Activated CD4-positive, CD25-positive, alpha-beta regulatory T cell treated with anti-CD3 and anti-CD28 coated beads, Interleukin-2, amount 50 U/mL, for 24 hours (primary cell): ENCODE measurements around the gene AGPAT3.

ENCODE experiments used
- ATAC-seq, 2 donors: fragments of 150-1000 bp; cut with Tn5 transposase; one replicate each; pipeline ENCODE4 v1.10.0; 2021; ENCODE audit warnings: mild to moderate bottlenecking in 1 of 2, moderate library complexity in 1 of 2

The AGPAT3 gene

DNA sequence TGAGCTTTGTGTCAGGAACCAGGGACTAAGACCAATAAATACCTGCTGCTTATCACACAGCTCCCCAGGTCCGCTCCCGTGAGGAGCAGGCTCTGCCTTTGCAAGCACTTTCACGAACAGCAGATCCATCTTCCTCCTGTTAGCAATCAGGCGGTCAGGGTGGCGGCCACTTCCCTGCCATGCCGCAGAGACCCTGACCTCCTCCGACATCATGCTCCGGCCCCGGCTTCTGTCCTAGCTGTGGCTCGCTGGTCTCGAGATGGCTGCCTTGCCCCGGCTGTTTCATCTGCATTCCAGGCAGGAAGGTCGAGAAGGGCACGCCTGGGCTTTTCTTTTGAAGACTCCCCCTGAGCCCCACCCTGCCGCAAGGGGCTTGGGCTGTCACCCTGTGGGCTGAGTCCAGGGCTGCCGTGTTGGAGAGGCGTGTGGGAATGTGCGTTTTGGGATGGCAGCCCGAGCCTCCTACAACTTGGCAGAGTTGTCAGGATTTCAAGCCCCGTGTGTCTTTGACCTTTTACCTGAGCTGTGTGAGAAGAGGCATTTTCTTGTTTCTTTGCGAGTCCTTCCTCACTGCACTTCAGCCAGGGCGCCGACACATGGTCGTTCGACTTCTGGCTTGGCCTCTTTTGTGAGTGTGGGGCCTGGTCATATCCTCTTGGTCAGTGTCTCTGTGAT is 59.5 kb downstream of the AGPAT3 start:
- no peak for ATAC-seq

DNA sequence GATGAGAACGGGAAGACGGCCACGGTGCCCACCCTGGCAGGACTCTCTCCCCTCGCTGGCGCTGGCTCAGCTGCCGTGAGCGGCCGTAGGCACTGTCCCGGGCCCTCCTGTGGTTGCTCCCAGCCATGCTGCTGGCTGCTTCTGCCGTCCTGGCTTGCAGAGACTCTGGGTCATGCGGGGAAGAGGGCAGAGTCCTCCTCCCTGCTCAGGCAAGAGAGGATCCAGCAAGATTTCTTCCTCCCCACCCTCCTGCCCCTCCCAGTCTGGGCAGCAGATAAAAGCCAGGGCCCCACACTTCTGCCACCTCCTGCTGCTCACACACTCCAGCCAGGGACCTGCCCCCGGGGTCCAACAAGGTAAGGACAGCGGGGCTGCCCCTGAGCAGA is 60.1 kb downstream of the AGPAT3 start:
- no peak for ATAC-seq

DNA sequence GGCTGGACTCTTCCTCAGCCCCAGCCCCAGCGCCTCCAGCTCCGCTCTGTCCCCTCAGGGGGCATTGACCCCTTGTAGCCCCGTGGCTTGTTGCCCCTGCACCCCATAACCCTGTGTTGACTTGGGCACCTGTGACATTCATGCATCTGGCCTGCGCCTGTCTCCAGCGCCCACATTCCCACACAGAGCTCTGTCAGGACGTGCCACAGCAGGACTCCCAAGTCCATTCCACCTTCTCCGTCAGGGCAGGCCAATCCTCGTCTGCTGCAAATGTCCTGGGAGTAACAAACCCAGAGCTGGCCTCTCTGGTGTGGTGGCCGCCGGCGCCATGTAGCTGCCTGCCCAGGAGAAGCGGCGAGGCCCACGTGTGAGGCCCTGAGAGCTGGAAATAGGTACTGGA is 60.6 kb downstream of the AGPAT3 start:
- ATAC-seq, result no peak

- no peak for ATAC-seq
Observed at GRCh38 chr21:43926196-43926595, 61.2 kb downstream of the AGPAT3 start.

GRCh38 chr21:43927591-43928221 is 62.7 kb downstream of the AGPAT3 start:
- no peak for ATAC-seq

DNA sequence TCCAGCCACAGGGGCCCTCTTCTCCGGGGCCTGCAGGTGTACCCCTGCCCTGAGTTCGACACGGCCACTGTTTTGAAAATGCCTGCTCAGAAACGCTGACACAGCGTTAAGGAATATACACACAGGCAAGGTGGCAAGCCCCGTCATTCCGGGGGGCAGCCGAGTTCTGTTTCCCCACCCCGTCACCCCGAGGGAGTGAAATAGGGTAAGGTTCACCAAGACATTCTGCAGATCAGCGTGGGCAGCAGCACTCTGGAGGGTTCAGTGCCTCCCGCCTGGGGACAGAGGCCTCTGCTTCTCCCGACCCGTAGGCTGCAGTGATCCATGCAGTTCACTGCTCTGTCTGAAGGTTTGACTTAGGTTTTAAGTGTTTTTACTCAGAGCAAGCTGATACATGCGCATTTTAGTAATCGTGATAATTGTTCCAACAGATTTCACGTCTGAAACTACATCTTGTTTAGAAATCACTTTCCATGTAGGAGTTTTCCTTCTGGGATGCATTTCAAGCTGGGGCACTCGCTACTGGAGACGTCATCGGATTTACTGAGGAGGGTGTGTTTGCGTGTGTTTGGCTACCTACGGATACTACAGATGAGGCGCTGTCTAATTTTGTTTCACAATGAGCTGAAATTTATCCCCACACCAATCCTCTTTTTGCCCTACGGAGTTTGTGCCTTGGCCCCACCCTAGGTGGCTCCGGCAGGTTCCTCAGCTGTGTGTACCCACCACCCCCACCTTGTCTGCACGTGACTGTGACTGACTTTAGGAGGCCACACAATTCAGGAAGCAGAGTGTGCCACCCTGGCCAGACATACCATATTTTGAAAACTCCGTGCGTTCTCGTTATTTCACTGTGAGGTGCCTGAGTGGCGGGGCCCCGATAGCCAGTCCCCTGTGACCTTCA is 63.5 kb downstream of the AGPAT3 start:
- ATAC-seq, result no peak

DNA sequence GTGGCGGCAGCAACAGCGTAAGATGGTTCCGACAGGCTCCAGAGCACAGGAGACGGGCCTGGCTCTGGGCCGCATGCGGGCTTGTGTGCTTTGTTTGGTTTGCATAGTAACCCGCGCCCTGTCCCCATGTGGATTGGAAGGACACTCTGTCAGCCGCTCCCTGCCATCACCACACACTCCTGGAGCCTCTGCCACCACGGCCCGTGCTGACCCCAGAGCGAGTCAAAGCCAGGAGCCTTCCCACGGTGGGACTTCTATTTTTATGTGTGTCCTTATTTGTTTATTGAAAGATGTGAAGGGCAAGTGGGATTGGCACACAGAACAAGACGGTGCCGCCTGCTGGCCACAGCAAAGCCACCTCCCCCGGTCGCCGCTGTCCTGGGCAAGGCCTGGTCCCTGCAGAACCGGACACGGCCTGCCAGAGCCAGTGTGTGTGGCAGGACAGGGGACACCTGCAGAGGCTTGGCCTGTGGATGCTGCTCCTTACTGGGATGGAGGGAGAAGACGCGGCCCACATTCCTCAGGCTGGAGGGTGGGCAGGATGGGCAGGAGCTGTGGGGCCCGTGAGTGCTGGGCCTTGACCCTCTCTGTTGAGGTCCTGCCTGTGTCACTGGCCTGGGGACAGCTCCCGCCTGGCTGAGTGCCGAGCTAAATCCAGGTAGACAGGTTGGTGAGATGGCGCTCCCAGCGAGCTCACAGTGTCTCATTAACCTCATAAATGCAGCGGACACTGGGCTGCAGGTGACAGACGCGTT is 64.4 kb downstream of the AGPAT3 start:
- no peak for ATAC-seq

DNA sequence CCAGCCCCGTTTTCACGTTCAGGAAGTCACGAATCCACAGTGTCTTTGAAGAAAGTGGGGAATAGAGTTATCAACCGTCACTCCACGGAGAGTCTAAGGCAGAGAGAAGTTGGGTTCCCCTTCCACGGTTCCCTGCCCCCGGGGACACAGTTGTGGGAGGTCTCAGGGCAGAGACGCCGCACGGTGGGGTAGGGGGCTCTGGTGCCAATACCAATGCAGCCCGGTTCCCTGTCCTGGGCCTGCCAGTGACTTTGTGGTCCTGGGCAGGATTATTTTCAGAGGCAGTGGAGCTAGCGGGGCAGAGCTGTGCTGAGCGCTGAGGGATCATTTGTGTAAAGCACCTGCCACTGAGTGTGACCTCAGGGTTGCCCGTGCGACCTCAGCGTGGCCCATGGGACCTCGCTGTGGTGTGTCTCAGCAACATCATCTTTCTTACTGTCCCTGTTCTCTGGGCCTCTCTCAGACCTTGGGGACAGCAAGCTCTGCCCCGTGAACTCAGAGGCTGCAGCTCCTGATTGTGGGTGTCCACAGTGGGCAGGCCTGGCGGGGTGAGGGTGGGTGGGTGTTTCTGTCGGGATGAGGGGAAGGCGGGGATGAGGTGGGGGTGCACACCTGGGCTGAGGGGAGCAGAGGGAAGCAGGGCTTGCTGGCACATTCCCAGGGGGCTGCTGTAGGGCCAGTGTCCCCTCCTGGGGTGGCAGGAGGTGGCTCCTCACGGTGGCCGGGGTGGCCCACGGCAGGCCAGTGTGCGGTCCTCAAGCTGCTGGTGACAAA is 65.2 kb downstream of the AGPAT3 start:
- ATAC-seq, result peak in 1 of 2 donors; percentile 10

DNA sequence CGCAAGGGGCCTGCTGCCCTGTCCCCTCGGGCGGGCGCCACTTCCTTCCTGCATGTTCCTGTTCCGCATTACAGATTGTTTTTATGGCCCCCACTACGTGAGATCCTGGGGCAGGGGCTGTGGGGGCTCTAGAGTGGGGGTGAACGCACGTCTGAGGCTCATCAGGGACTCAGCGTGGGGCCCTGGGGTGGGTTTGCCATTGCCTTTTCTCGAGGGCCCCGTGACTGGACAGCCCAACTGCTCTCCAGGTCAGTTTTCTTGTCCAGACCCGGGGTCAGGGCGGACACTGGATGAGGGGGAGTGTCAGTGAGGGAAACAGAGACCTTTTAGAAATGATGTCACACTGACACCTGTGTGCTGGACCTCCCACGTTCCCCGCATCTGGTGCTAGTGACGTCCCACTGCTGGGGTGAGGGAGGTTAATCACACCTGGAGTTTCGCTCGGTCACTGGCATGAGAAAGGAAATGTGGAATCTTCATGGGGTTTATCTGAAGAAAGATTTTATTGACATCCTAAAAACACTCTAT is 65.9 kb downstream of the AGPAT3 start:
- no peak for ATAC-seq

GRCh38 chr21:43931489-43931888 is 66.5 kb downstream of the AGPAT3 start:
- no peak for ATAC-seq

- no peak for ATAC-seq
Observed at GRCh38 chr21:43932005-43932404, 67.0 kb downstream of the AGPAT3 start.

DNA sequence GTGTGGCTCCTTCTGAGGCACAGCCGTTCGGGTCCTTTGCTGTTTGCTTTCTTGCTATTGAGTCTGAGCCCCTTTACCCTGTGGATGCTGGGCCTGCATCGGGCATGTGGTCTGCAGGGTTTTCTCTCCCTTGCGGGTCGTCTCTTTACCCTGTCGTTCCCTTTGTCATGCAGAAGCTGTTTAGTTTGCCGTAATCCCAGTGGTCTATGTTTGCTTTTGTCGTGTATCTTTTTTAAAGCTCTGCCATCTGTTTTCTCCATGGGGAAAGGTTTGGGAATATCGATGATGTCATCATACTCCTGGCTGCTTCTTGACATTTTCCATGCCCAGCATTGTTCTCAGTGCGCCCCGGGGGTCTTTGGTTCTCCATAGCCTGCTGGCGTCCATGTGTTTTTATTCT is 68.2 kb downstream of the AGPAT3 start:
- ATAC-seq, result no peak

DNA sequence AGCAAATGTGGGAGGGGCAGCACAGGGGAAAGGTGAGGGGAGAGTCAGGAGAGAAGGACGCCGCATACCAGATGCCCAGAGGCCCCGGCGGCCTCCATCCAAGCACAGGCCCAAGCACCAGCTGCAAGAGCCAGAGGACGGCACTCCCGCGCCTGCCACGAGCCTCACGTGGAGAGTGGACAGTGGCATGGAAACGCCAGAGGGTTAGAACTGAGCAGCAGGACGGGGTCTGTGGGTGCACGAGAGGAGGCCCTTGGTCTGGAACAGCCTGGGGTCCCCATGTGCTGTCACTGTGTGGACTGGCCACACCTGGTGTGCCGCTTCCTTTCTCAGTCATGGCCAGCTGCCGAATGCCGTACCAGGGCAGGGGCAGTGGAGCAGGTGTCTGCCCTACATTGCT is 68.7 kb downstream of the AGPAT3 start:
- ATAC-seq, result no peak

- no peak for ATAC-seq
Observed at GRCh38 chr21:43934116-43934515, 69.1 kb downstream of the AGPAT3 start.

GRCh38 chr21:43934716-43935705 is 70.0 kb downstream of the AGPAT3 start:
- no peak for ATAC-seq

GRCh38 chr21:43935711-43936110 is 70.7 kb downstream of the AGPAT3 start:
- no peak for ATAC-seq

- no peak for ATAC-seq
Observed at GRCh38 chr21:43936247-43936967, 71.4 kb downstream of the AGPAT3 start.

DNA sequence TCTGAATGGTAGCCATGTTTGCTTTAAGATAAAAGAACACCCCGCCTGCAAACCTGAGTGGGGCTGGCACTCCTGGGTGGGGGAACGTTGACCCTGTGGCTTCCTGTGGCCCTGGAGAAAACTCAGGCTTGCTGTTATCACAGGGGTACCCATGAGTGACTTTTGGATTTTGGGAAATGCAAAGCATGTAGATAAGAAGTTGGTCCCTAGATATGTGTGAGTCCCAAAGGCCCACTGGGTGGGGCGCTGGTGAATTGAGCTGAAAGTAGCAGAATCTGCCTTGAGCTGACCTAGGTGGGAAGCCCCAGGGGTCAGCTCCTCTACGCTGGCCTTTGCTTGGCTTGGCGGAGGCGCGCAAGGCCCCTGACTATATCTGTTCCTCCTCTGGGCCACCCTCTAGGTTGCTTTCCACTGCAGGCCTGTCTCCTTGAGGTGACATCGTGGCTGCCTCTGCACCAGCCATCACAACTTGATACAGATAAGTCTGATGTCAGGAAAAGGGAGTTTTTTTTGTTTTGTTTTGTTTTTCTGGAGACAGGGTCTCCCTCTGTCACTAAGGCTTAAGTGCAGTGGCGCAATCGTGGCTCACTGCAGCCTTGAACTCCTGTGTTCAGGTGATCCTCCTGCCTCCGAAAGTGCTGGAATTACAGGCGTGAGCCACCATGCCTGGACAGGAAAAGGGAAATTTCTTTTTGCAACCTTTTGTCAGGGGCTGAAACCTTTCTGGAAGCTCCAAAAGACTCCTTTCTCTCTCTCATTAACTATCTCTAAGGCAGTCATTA is 72.2 kb downstream of the AGPAT3 start:
- no peak for ATAC-seq

DNA sequence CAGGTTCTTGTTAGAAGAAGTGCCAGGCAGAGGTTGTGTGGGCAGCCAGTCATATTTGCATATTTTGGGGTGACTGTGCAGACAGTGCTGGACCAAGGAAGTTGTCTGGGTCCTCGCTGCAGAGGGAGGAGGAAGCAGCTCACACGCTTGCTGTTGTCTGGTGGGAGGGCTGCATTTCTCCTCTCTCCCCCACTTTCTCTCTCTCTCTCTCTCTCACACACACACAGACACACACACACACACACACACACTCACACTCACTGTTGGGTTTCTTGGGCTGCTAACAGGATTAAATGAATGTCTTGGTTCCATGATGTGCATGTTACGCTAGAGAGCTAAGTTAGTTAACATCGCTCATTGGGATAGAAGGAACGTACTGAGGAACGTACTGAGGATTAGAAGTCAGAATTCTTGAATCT is 72.9 kb downstream of the AGPAT3 start:
- ATAC-seq, result peak in 1 of 2 donors; percentile 18
